Spleen (tissue), 7 donors: ENCODE results near the gene IGF2.

ENCODE experiments used
- POLR2A ChIP-seq, 3 donors: fragments of 450-650 bp; IDR thresholded peaks; one replicate each; pipeline ENCODE4 v1.5.1; 2017; ENCODE audit warnings: antibody characterized with exemption in 3 of 3, mild to moderate bottlenecking in 1 of 3
- TF ChIP-seq, protein P1 (sequence below), 11 experiments: fragments of 200-600 bp in 7 of 11; fragments of 450-650 bp in 4 of 11; sonication (generic) in 4 of 11; IDR thresholded peaks in 8 of 11; conservative IDR thresholded peaks in 3 of 11; 1 replicate in 7 of 11; 2 replicates in 4 of 11; pipeline versions ENCODE4 v1.4.0 to v1.8.0; 2016 to 2021; ENCODE audit warnings: antibody characterized with exemption in 11 of 11, inconsistent platforms in 4 of 11, mild to moderate bottlenecking in 1 of 11
- donor health status: DM: no; HTN: no; CAD: no; lungs with moderate emphysema.
- donor health status: DM: no; HTN: no; CAD: no.
- donor health status: DM: no; HTN: no; CAD: no.

DNA sequence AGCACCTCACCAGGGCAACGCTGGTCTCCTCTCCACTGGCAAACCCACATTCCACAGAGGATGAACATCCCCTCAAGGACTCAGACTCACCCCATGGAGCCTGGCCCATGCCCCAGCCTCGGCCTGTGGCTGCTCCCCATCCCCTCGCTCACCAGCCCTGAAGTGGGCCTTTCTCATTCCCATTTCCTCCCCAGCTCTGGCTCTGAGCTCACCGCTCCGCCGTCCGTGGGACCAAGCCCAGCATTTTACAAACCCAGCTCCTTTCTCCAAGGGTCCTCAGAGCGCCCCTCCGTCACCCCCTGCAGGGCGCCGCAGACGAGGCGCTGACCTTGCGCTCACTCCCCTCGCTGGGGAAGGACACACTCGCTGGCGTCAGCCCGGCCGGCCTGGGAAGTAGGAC is 6.9 kb upstream of the IGF2 start:
- TF ChIP-seq, protein P1, sequence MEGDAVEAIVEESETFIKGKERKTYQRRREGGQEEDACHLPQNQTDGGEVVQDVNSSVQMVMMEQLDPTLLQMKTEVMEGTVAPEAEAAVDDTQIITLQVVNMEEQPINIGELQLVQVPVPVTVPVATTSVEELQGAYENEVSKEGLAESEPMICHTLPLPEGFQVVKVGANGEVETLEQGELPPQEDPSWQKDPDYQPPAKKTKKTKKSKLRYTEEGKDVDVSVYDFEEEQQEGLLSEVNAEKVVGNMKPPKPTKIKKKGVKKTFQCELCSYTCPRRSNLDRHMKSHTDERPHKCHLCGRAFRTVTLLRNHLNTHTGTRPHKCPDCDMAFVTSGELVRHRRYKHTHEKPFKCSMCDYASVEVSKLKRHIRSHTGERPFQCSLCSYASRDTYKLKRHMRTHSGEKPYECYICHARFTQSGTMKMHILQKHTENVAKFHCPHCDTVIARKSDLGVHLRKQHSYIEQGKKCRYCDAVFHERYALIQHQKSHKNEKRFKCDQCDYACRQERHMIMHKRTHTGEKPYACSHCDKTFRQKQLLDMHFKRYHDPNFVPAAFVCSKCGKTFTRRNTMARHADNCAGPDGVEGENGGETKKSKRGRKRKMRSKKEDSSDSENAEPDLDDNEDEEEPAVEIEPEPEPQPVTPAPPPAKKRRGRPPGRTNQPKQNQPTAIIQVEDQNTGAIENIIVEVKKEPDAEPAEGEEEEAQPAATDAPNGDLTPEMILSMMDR (IDR thresholded peaks at IDR 0.05 in 8 of 11, conservative IDR thresholded peaks at IDR 0.05 in 3 of 11) = no peak
- no peak for TF ChIP-seq POLR2A (IDR thresholded peaks at IDR 0.05)
